GM21423 (cell line): Measurements from ENCODE around the gene MON1A.
"Not testable (repeated sequence)": the region's sequence is repeated elsewhere in the genome, so short reads cannot be mapped to it uniquely, and the experiment has no call there.

ENCODE experiments used
- ATAC-seq: cut with Tn5 transposase; IDR thresholded peaks from one replicate; pipeline ENCODE4 v1.9.1; 2021; ENCODE audit warnings: mild to moderate bottlenecking, moderate library complexity; ENCODE audit not compliant: unreplicated experiment

The MON1A gene, protein sequence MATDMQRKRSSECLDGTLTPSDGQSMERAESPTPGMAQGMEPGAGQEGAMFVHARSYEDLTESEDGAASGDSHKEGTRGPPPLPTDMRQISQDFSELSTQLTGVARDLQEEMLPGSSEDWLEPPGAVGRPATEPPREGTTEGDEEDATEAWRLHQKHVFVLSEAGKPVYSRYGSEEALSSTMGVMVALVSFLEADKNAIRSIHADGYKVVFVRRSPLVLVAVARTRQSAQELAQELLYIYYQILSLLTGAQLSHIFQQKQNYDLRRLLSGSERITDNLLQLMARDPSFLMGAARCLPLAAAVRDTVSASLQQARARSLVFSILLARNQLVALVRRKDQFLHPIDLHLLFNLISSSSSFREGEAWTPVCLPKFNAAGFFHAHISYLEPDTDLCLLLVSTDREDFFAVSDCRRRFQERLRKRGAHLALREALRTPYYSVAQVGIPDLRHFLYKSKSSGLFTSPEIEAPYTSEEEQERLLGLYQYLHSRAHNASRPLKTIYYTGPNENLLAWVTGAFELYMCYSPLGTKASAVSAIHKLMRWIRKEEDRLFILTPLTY

DNA sequence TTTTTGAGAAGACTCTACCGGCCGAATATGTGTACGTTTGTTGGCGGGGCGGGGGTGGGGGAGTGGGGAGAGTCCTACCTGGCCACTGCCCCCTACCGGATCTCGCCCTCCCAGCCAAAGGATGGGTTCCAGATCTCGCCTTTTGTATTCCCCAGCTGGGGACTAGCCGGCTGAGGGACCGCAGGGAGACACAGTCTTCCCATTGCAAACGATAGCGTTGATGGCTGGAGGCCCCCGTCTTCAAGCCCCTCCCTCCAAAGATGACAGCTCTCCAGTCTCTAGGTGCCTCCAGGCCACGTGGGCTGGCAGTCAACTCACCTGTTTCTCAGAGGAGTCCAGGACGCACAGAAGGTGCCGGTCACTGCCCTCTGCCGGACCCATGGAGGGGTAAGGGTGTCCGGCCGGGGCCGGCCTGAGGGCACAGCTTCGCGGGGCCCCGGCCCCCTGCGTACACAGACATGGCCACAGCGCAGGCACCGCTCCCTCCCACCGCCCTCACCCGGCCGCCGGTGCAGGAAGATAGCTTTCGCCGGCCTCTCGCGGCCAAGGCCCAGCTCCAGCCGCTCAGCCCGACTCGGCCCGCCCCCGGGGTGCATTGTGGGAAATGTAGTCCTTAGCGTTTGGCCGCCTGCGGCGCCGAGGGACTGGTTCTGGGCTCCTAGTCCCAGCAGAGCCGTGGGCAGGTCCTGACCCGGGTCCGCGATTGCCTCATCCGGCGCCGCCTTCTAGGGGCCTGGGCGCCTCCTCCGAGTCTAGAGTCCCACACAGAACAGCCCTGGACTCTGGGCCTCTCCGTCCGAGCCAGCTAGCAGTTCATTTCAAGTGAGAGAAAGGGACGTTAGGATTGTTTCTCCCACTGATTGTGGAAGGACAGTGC lies at the start of gene MON1A:
Gene MON1A, minus strand, starts transcription at position 521 of the 877 bp plus-strand sequence. CDS start 16,465 bp downstream, outside the sequence.
- ATAC-seq = peak; percentile 85

DNA sequence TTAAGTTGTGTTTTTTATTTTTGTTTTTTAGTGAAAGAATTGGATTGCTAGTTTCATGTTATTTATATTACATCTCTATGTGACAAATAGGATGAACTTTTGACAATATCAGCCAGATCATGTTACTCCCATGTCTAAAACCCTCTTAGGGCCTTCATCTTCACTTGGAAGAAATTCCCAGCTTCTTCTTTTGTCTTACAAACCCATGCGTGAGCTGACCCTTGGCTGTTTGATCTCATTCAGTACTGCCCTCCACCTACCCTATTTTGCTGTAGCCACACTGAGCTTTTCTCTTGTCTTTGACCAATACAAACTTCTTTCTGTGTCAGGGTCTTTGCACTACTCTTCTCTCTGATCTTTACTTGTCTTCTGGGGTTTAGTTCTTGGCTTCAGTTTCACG lies 47.3 kb upstream of the MON1A start:
- ATAC-seq = no peak

- ATAC-seq = no peak
Observed at GRCh38 chr3:49972656-49973055, 43.0 kb upstream of the MON1A start.

GRCh38 chr3:49968346-49968745 lies 38.7 kb upstream of the MON1A start:
- no peak for ATAC-seq

DNA sequence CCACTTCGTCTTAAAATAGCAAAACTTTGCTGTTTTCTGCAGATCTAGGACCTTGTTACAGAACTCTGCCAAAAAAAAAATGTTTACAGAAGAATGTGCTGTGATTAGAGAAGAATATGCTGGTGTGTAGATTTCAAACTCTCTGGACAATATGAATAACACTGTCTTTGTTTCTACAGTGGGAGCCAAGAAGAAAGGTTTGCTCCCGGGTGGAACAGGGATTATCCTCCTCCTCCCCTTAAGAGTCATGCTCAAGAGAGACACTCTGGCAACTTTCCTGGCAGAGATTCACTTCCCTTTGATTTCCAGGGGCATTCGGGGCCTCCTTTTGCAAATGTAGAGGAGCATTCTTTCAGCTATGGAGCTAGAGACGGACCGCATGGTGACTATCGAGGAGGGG lies 37.7 kb upstream of the MON1A start:
- ATAC-seq = no peak

DNA sequence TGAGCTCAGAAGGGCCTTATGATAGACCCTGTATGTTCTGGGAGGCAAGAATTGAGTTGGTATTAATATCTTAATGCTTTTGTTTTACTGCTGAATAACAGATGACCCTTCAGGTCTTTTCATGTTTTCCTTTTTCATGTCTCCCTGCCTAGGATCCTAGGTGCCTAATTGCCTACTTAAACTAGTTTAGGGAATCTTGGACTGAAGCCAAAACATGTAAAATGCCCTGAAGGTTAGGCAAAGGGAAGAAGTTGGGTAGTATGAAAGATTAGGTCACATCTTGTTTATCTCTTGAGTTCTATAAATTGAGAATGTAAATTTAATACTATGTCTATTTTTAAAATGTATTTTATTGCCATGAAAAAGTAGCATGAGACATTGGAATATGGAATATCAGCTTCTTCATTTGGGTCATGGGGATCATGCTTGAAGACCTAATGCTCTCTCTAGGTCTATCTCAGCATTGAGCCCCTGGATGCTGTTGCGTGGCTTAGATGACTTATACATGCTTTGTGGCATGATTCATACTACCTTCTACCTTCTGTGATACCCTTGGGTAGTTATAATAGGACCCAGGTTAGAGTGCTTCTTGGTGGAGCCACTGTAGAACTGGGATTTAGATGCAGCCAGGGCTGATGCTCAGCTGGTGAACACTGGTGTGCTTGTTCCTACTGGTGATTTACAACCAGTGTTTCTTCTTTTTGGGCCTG lies 36.8 kb upstream of the MON1A start:
- no peak for ATAC-seq

- ATAC-seq = no peak
Observed at GRCh38 chr3:49955636-49956035, 26.0 kb upstream of the MON1A start.

DNA sequence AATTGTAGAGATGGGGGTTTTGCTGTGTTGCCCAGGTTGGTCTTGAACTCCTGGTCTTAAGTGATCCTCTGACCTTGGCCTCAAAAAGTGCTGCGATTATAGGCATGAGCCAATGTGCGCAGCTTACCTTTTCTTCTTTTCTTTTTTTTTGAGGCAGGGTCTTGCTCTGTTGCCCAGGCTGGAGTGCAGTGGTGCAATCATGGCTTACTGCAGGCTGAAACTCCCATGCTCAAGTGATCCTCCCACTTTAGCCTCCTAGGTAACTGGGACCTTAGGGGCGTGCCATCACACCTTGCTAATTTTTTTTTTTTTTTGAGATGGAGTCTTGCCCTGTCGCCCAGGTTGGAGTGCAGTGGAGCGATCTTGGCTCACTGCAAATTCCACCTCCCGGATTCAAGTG lies 23.3 kb upstream of the MON1A start:
- no peak for ATAC-seq

- no peak for ATAC-seq
Observed at GRCh38 chr3:49942651-49943050, 13.0 kb upstream of the MON1A start.

- ATAC-seq = no peak
Observed at GRCh38 chr3:49940667-49941249, 11.1 kb upstream of the MON1A start.

GRCh38 chr3:49939858-49940666 lies 10.5 kb upstream of the MON1A start, which contains the start of gene RBM6:
Gene RBM6, plus strand, starts transcription at chr3:49940150. Its CDS starts 22,492 bp downstream, at chr3:49962642.
- peak; percentile 88 for ATAC-seq

DNA sequence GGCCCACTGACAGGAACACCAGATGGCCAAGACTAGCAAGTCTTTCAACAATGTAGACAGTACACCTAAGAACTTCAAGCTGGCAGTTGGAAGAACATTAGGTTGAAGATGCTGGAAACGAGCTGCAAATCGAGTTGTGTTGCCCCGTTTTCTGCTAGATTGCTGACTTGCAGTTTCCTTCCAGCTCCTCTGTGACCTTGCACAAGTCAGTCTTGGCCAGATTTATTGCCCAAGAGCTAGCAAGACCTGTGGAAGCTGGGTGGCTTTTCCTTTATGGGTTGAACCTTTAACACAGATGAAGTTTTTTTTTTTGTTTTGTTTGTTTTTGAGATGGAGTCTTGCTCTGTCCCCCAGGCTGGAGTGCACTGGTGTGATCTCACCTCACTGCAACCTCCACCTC lies 7.5 kb upstream of the MON1A start:
- ATAC-seq = no peak

DNA sequence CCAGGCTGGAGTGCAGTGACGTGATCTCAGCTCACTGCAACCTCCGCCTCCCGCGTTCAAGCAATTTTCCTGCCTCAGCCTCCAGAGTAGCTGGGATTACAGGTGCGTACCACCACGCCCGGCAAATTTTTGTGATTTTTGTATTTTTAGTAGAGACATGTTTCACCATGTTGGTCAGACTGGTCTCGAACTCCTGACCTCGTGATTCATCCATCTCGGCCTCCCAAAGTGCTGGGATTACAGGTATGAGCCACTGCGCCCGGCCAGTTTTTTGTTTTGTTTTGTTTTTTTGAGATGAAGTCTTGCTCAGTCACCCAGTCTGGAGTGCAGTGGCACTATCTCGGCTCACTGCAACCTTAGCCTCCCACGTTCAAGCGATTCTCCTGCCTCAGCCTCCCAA lies 2.7 kb upstream of the MON1A start:
- not testable (repeated sequence) for ATAC-seq

GRCh38 chr3:49930922-49931321 lies 1.3 kb upstream of the MON1A start:
- ATAC-seq = no peak

GRCh38 chr3:49930168-49930690 lies 618 bp upstream of the MON1A start:
- no peak for ATAC-seq

GRCh38 chr3:49928481-49929017 lies 1.1 kb downstream of the MON1A start:
- ATAC-seq = no peak

GRCh38 chr3:49927798-49928197 lies 1.8 kb downstream of the MON1A start:
- no peak for ATAC-seq

GRCh38 chr3:49926117-49926728 lies 3.4 kb downstream of the MON1A start:
- ATAC-seq = no peak

DNA sequence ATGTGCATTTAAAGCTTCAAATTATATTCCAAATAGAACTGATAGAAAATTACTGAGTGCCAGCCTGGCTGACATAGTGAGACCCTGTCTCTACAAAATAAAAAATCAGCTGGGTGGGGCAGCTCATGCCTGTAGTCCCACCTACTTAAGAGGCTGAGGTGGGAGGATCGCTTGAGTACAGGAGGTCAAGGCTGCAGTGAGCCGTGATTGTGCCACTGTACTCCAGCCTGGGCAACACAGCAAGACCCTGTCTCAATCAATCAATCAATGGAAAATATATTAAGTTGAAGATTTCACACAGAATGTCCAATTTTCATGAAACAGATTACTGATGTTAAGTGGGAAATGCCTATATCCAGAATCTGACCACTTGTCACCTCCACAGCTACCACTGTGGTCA lies 4.1 kb downstream of the MON1A start:
- no peak for ATAC-seq
